Tibial nerve (tissue), 4 donors: ENCODE measurements around the gene KAT6B.

Source experiments
- CTCF ChIP-seq, 5 experiments: fragments of 200-600 bp in 3 of 5; fragments of 450-650 bp in 2 of 5; sonication (generic) in 3 of 5; IDR thresholded peaks; one replicate each; pipeline ENCODE4 v1.5.1; 2016 to 2019; ENCODE audit warnings: antibody characterized with exemption in 5 of 5, mild to moderate bottlenecking in 3 of 5, moderate library complexity in 2 of 5
- EP300 ChIP-seq, 2 donors: sonication (generic); formaldehyde crosslinking; IDR thresholded peaks; one replicate each; pipeline ENCODE4 v1.6.1; 2017; ENCODE audit warnings: antibody characterized with exemption in 2 of 2, mild to moderate bottlenecking in 1 of 2
- POLR2A ChIP-seq, 2 donors: fragments of 450-650 bp; IDR thresholded peaks; one replicate each; pipeline ENCODE4 v1.6.1; 2017; ENCODE audit warnings: antibody characterized with exemption in 2 of 2, mild to moderate bottlenecking in 2 of 2, moderate library complexity in 2 of 2

DNA sequence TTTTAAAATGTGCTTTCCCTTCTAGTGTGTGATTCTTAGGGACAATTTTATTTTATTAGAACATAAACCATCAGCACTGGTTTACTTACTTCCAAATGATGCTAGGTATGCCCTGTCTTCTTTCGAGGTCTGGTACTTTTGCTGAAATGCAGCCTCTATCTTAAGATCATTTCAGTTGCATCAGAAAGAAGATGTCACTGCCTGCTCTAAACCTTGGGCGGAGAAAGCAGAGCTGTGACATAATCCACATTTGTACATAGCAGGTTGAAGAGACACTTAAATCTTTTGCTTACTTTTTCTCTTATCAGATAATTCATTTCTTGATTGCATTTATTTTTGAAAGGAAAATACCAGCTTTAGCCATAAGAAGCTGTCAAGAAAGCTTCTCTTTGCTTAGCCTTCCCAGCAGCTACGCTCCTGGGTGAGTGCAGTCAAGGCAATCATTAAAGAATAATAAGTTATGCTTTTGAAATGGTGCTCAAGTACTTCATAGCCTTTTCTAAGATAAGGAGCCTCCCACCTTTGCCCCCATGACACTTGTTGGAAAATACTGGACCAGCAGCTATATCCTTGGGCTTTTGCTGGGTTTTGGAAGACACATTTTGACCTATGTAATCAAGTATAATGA, 176.7 kb downstream of the KAT6B start:
- TF ChIP-seq CTCF (IDR thresholded peaks at IDR 0.05) (no peak), POLR2A (IDR thresholded peaks at IDR 0.05) (no peak), EP300 (IDR thresholded peaks at IDR 0.05) (no peak)
